ENCODE data around the gene IL36G.

IL36G gene

GRCh38 chr2:112973156-112973555, 4.7 kb upstream of the IL36G start:
- DNase-seq: no peak

- no peak for DNase-seq
Observed at GRCh38 chr2:112979731-112980130, 1.9 kb downstream of the IL36G start.

- no peak for DNase-seq
Observed at GRCh38 chr2:112980537-112980936, 2.7 kb downstream of the IL36G start.

GRCh38 chr2:112985090-112985489, 7.3 kb downstream of the IL36G start:
- DNase-seq: no peak

- DNase-seq: no peak
Observed at GRCh38 chr2:112989611-112990010, 11.8 kb downstream of the IL36G start.

- no peak for DNase-seq
Observed at GRCh38 chr2:112993831-112994230, 16.0 kb downstream of the IL36G start.

- no peak for DNase-seq
Observed at GRCh38 chr2:112994648-112995047, 16.8 kb downstream of the IL36G start.

GRCh38 chr2:112995346-112995920, 17.6 kb downstream of the IL36G start:
- no peak for DNase-seq

- no peak for DNase-seq
Observed at GRCh38 chr2:112996635-112997034, 18.8 kb downstream of the IL36G start.

- no peak for DNase-seq
Observed at GRCh38 chr2:112997151-112997550, 19.3 kb downstream of the IL36G start.

GRCh38 chr2:113000436-113000835, 22.6 kb downstream of the IL36G start:
- DNase-seq: no peak

GRCh38 chr2:113002677-113003076, 24.9 kb downstream of the IL36G start:
- DNase-seq: no peak

- no peak for DNase-seq
Observed at GRCh38 chr2:113005030-113005509, 27.3 kb downstream of the IL36G start, which contains the start of gene IL36A. Gene IL36A (plus strand): TSS chr2:113005459. CDS start chr2:113005872, 413 bp downstream.

- DNase-seq: no peak
Observed at GRCh38 chr2:113007250-113007649, 29.4 kb downstream of the IL36G start.

GRCh38 chr2:113009622-113010021, 31.8 kb downstream of the IL36G start:
- no peak for DNase-seq

- no peak for DNase-seq
Observed at GRCh38 chr2:113010088-113010487, 32.3 kb downstream of the IL36G start.

GRCh38 chr2:113011108-113011507, 33.3 kb downstream of the IL36G start:
- DNase-seq: no peak

GRCh38 chr2:113012436-113013335, 34.9 kb downstream of the IL36G start:
- no peak for DNase-seq

GRCh38 chr2:113013336-113013661, 35.5 kb downstream of the IL36G start:
- no peak for DNase-seq

- DNase-seq: no peak
Observed at GRCh38 chr2:113014067-113014466, 36.3 kb downstream of the IL36G start.

GRCh38 chr2:113015042-113015441, 37.2 kb downstream of the IL36G start:
- DNase-seq: no peak

GRCh38 chr2:113015655-113016054, 37.8 kb downstream of the IL36G start:
- no peak for DNase-seq

GRCh38 chr2:113018509-113018908, 40.7 kb downstream of the IL36G start:
- no peak for DNase-seq

- no peak for DNase-seq
Observed at GRCh38 chr2:113021312-113021711, 43.5 kb downstream of the IL36G start.
